K562 (cell line): Measurements from ENCODE around the gene MYLIP. TPM values are rescaled to one million over a fixed set of nuclear protein-coding genes. Genes with fewer than 3 reads are reported as not detected.

Source experiments
- CHCHD3 ChIP-seq: fragments of 250-450 bp; sonication (Bioruptor Pico); IDR thresholded peaks from 2 replicates; pipeline ENCODE4 v2.1.2; 2022; ENCODE audit warnings: mild to moderate bottlenecking
- ETV5 ChIP-seq: sonication (generic); formaldehyde crosslinking; IDR thresholded peaks from 2 replicates; pipeline ENCODE4 v1.4.0; 2020; ENCODE audit warnings: low read depth, mild to moderate bottlenecking, missing genetic modification reagents
- FOXJ2 ChIP-seq: fragments of 200-800 bp; sonication (Bioruptor generic); IDR thresholded peaks from 2 replicates; pipeline ENCODE4 v1.6.1; 2016; ENCODE audit warnings: missing genetic modification characterization, missing compliant biosample characterization
- MXI1 ChIP-seq: IDR thresholded peaks from 2 replicates; pipeline ENCODE4 v1.6.1; 2011; ENCODE audit warnings: low read depth, mild to moderate bottlenecking, improper control_type of control experiment, low read length
- NCOA1 ChIP-seq: fragments of 450-650 bp; IDR thresholded peaks from 2 replicates; pipeline ENCODE4 v1.6.1; 2016; ENCODE audit warnings: low read depth
- NRF1 ChIP-seq, 2 experiments: fragments of 450-650 bp; IDR thresholded peaks in 1 of 2; conservative IDR thresholded peaks in 1 of 2; 2 replicates each; pipeline ENCODE4 v1.6.1; 2014; ENCODE audit warnings: mild to moderate bottlenecking in 2 of 2
- PHF8 ChIP-seq: fragments of 200-600 bp; sonication (generic); IDR thresholded peaks from 2 replicates; pipeline ENCODE4 v1.6.1; 2012; ENCODE audit warnings: mixed run types, mild to moderate bottlenecking, inconsistent platforms, low read length, moderate library complexity, borderline replicate concordance
- POLR2AphosphoS5 ChIP-seq: IDR thresholded peaks from 2 replicates; pipeline ENCODE4 v1.6.1; 2011; ENCODE audit warnings: mild to moderate bottlenecking, low read depth, low read length, moderate library complexity; ENCODE audit not compliant: control insufficient read depth, insufficient read depth
- PRPF4 ChIP-seq: fragments of 200-400 bp; formaldehyde crosslinking; IDR thresholded peaks from one replicate; pipeline ENCODE4 v1.6.1; 2017; ENCODE audit warnings: low read length, low read depth, mild to moderate bottlenecking; ENCODE audit not compliant: insufficient read depth, poor library complexity, severe bottlenecking
- RBM34 ChIP-seq: fragments of 200-400 bp; formaldehyde crosslinking; IDR thresholded peaks from 2 replicates; pipeline ENCODE4 v1.6.1; 2018; ENCODE audit warnings: low read length, borderline replicate concordance; ENCODE audit not compliant: insufficient read depth
- RREB1 ChIP-seq: fragments of 250-450 bp; sonication (Bioruptor Pico); IDR thresholded peaks from 2 replicates; pipeline ENCODE4 v1.4.0; 2020
- SRSF9 ChIP-seq: fragments of 200-400 bp; formaldehyde crosslinking; IDR thresholded peaks from 2 replicates; pipeline ENCODE4 v1.6.1; 2017; ENCODE audit warnings: low read depth, low read length, borderline replicate concordance
- TCF3 ChIP-seq: sonication (generic); formaldehyde crosslinking; IDR thresholded peaks from 2 replicates; pipeline ENCODE4 v1.4.0; 2020; ENCODE audit warnings: mild to moderate bottlenecking, missing genetic modification reagents
- UBTF ChIP-seq, 2 experiments: IDR thresholded peaks; 2 replicates each; pipeline ENCODE4 v1.6.1; 2012; ENCODE audit warnings: improper control_type of control experiment in 2 of 2, low read depth in 2 of 2, low read length in 2 of 2, borderline replicate concordance in 1 of 2
- ZC3H11A ChIP-seq: IDR thresholded peaks from 2 replicates; pipeline ENCODE4 v1.6.1; 2012; ENCODE audit warnings: low read depth, low read length, improper control_type of control experiment
- ZNF3 ChIP-seq: fragments of 250-450 bp; sonication (Bioruptor Pico); IDR thresholded peaks from 2 replicates; pipeline ENCODE4 v1.5.0; 2021; ENCODE audit warnings: mild to moderate bottlenecking, moderate library complexity
- polyA plus RNA-seq, 8 experiments: library from polyadenylated mRNA; depleted of rRNA in 4 of 8; stranded (reverse) in 5 of 8; unstranded in 3 of 8; fragments of >200 nt; fragmentation: Nextera tagmentation in 2 of 8; fragmentation: Illumina TruSeq in 1 of 8; extraction: Ambion mirVana in 2 of 8; extraction: Trizol in 1 of 8; gene quantifications; 2 replicates each; pipeline versions ENCODE4 v1.2.1 to v1.2.3, GENCODE V29; 2011 to 2014; ENCODE audit warnings: inconsistent platforms in 1 of 8, missing spikeins in 1 of 8
- total RNA-seq, 7 experiments: library from RNA; depleted of rRNA in 6 of 7; stranded (reverse); fragments of >200 nt in 6 of 7; fragmentation: Illumina TruSeq in 2 of 7; extraction: Trizol in 2 of 7; gene quantifications; 2 replicates each; pipeline versions ENCODE4 v1.2.1 to v1.2.3, GENCODE V29; 2011 to 2021; ENCODE audit warnings: low replicate concordance in 1 of 7
- TF ChIP-seq, protein P1 (sequence below): fragments of 250-450 bp; sonication (Bioruptor Pico); IDR thresholded peaks from 2 replicates; pipeline ENCODE4 v1.5.1; 2021; ENCODE audit warnings: mild to moderate bottlenecking
- TF ChIP-seq, protein P2 (sequence below): fragments of 250-450 bp; sonication (Bioruptor Pico); IDR thresholded peaks from 2 replicates; pipeline ENCODE4 v1.8.0; 2021; ENCODE audit warnings: borderline replicate concordance, mild to moderate bottlenecking, moderate library complexity; ENCODE audit not compliant: poor library complexity, severe bottlenecking

MYLIP gene
- total and polyA plus RNA-seq, 9 of the 15 experiments (the other 6 are each of a cell fraction or from before 2014, with no cell fraction given) = 10.8 to 43.5 (median 31.5) TPM

DNA sequence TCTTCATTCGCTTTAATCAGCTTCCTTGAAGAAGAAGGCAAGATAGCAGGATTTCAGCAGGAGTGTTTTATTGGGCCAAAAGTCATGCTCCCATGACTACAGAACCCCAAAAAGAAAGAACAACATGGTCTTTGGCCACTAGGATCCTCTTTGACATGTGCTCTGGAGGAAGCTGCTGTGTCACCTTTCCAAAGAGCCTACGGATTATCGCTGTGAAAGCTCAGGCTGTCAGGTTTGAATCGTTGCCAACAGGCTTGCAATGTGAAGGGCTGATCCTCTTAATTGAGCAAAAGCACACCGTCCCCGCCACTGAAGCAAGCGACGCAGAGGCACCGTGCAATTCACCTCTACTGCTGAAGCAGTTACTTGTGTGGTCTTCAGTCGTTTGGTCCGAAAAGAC, 29.0 kb downstream of the MYLIP start (continued):
- TF ChIP-seq RBM34 (no peak), ZNF3 (CRISPR knock-in tag) (no peak), POLR2AphosphoS5 (peak; percentile 41; the same call in 1 of the 2 replicates), MXI1 (peak; percentile 58; the same call in 1 of the 2 replicates), ETV5 (CRISPR knock-in tag) (no peak), PRPF4 (no peak), CHCHD3 (CRISPR knock-in tag) (no peak), ZC3H11A (no peak), FOXJ2 (peak; percentile 83), RREB1 (CRISPR knock-in tag) (no peak), TCF3 (CRISPR knock-in tag) (peak; percentile 31), UBTF (IDR thresholded peaks at IDR 0.05; ENCODE audit: borderline replicate concordance in 1 of 2, low read depth in 2 of 2, low read length in 2 of 2) (no peak), PHF8 (no peak), SRSF9 (no peak), NRF1 (conservative IDR thresholded peaks at IDR 0.05 in 1 of 2, IDR thresholded peaks at IDR 0.05 in 1 of 2) (peak; percentile 30 to 40; a peak in 2 of 4 replicates), NCOA1 (no peak; the same call in 1 of the 2 replicates)
- TF ChIP-seq, protein P1, sequence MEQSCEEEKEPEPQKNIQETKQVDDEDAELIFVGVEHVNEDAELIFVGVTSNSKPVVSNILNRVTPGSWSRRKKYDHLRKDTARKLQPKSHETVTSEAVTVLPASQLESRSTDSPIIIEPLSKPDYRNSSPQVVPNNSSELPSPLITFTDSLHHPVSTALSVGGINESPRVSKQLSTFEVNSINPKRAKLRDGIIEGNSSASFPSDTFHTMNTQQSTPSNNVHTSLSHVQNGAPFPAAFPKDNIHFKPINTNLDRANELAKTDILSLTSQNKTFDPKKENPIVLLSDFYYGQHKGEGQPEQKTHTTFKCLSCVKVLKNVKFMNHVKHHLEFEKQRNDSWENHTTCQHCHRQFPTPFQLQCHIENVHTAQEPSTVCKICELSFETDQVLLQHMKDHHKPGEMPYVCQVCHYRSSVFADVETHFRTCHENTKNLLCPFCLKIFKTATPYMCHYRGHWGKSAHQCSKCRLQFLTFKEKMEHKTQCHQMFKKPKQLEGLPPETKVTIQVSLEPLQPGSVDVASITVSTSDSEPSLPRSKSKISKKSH = no peak
- TF ChIP-seq, protein P2, sequence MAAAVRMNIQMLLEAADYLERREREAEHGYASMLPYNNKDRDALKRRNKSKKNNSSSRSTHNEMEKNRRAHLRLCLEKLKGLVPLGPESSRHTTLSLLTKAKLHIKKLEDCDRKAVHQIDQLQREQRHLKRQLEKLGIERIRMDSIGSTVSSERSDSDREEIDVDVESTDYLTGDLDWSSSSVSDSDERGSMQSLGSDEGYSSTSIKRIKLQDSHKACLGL (CRISPR knock-in tag) = no peak
